ENCODE results near the gene HLA-DPB1.
A peak's percentile ranks its signal among the peaks of the same experiment; 100 is the strongest.

HLA-DPB1 gene

GRCh38 chr6:33070909-33071308 is 4.9 kb upstream of the HLA-DPB1 start:
- no peak for DNase-seq (ENCODE audit: low read depth in 3 of 3, low spot score in 1 of 3)

- no peak for DNase-seq (ENCODE audit: low read depth in 3 of 3, low spot score in 1 of 3)
Observed at GRCh38 chr6:33071569-33071968, 4.2 kb upstream of the HLA-DPB1 start.

GRCh38 chr6:33072508-33073100 is 3.2 kb upstream of the HLA-DPB1 start:
- no peak for DNase-seq (ENCODE audit: low read depth in 3 of 3, low spot score in 1 of 3)

GRCh38 chr6:33073431-33073871 is 2.3 kb upstream of the HLA-DPB1 start, which contains the start of gene HLA-DPA1:
Gene HLA-DPA1 (minus strand): TSS chr6:33073649.
- no peak for DNase-seq (ENCODE audit: low read depth in 3 of 3, low spot score in 1 of 3)

GRCh38 chr6:33075208-33075567 is 602 bp upstream of the HLA-DPB1 start:
- no peak for DNase-seq (ENCODE audit: low read depth in 3 of 3, low spot score in 1 of 3)

- no peak for DNase-seq (ENCODE audit: low read depth in 3 of 3, low spot score in 1 of 3)
Observed at GRCh38 chr6:33076406-33076934, 680 bp downstream of the HLA-DPB1 start.

GRCh38 chr6:33077908-33078307 is 2.1 kb downstream of the HLA-DPB1 start:
- no peak for DNase-seq (ENCODE audit: low read depth in 3 of 3, low spot score in 1 of 3)

- no peak for DNase-seq (ENCODE audit: low read depth in 3 of 3, low spot score in 1 of 3)
Observed at GRCh38 chr6:33078442-33078841, 2.7 kb downstream of the HLA-DPB1 start.

- DNase-seq (ENCODE audit: low read depth in 3 of 3, low spot score in 1 of 3), result no peak
Observed at GRCh38 chr6:33078919-33079521, 3.2 kb downstream of the HLA-DPB1 start.

- DNase-seq (ENCODE audit: low read depth in 3 of 3, low spot score in 1 of 3), result no peak
Observed at GRCh38 chr6:33079580-33079979, 3.8 kb downstream of the HLA-DPB1 start.

GRCh38 chr6:33080127-33081089 is 4.6 kb downstream of the HLA-DPB1 start:
- no peak for DNase-seq (ENCODE audit: low read depth in 3 of 3, low spot score in 1 of 3)

GRCh38 chr6:33081098-33081824 is 5.5 kb downstream of the HLA-DPB1 start:
- no peak for DNase-seq (ENCODE audit: low read depth in 3 of 3, low spot score in 1 of 3)

- DNase-seq (ENCODE audit: low read depth in 3 of 3, low spot score in 1 of 3), result no peak
Observed at GRCh38 chr6:33082702-33083101, 6.9 kb downstream of the HLA-DPB1 start.

GRCh38 chr6:33085627-33086026 is 9.8 kb downstream of the HLA-DPB1 start:
- no peak for DNase-seq (ENCODE audit: low read depth in 3 of 3, low spot score in 1 of 3)

GRCh38 chr6:33088258-33088930 is 12.6 kb downstream of the HLA-DPB1 start:
- no peak for DNase-seq (ENCODE audit: low read depth in 3 of 3, low spot score in 1 of 3)

- no peak for DNase-seq (ENCODE audit: low read depth in 3 of 3, low spot score in 1 of 3)
Observed at GRCh38 chr6:33088931-33089620, 13.3 kb downstream of the HLA-DPB1 start.

GRCh38 chr6:33091957-33092356 is 16.2 kb downstream of the HLA-DPB1 start:
- DNase-seq (ENCODE audit: low read depth in 3 of 3, low spot score in 1 of 3), result peak in 1 of 3 donors; percentile 33

- DNase-seq (ENCODE audit: low read depth in 3 of 3, low spot score in 1 of 3), result no peak
Observed at GRCh38 chr6:33092385-33092784, 16.6 kb downstream of the HLA-DPB1 start.

GRCh38 chr6:33093855-33094254 is 18.1 kb downstream of the HLA-DPB1 start:
- no peak for DNase-seq (ENCODE audit: low read depth in 3 of 3, low spot score in 1 of 3)

- no peak for DNase-seq (ENCODE audit: low read depth in 3 of 3, low spot score in 1 of 3)
Observed at GRCh38 chr6:33095681-33096080, 19.9 kb downstream of the HLA-DPB1 start.

All from stimulated activated CD4-positive, alpha-beta T cell treated with anti-CD3 and anti-CD28 coated beads, TNF-alpha, amount 100 ng/mL, for 1 hour (primary cell).